ENCODE measurements around the gene KIAA1671.

The KIAA1671 gene

DNA sequence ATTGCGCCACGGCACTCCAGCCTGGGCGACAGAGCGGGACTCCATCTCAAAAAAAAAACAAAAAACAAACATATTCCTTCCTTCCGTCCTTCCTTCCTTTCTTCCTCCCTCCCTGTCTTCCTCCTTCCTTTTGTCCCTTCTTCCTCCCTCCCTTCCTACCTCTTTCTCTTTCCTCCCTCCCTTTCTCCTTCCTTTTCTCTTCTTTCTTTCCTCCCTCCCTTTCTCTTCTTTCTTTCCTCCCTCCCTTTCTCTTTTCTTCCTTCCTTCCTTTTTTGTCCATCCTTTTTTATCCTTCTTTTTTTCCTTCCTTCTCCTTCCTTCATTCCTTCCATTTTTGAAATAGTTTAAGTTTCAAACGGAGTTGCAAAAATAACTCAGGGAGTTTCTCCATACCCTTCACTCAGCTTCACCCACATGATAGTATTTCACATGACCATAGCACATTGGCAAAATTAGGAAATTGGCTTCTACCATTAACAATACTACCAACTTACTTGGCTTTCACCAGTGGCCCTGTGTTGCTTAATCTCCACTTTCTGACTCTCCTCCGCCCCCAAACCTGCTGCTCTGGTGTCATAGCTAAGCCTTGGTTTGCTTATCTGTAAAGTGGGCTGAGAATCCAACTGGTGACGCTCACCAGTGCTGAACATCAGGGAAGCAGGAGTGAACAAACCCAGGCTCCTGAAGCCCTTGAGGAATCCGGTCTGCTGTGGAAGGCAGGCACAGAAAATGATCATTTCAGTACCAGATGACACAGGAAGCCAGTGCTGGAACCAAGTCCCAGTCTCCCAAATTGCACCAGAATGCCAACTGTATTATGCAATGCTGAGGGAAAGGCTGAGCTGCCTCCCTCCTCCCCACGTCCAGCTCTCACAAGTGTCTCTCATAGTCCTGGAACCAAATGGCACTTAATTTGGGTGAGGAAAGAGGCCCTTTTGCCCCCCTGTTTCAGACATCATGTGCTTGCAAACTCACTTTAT, 229.9 kb downstream of the KIAA1671 start:
- TF ChIP-seq, protein P1, sequence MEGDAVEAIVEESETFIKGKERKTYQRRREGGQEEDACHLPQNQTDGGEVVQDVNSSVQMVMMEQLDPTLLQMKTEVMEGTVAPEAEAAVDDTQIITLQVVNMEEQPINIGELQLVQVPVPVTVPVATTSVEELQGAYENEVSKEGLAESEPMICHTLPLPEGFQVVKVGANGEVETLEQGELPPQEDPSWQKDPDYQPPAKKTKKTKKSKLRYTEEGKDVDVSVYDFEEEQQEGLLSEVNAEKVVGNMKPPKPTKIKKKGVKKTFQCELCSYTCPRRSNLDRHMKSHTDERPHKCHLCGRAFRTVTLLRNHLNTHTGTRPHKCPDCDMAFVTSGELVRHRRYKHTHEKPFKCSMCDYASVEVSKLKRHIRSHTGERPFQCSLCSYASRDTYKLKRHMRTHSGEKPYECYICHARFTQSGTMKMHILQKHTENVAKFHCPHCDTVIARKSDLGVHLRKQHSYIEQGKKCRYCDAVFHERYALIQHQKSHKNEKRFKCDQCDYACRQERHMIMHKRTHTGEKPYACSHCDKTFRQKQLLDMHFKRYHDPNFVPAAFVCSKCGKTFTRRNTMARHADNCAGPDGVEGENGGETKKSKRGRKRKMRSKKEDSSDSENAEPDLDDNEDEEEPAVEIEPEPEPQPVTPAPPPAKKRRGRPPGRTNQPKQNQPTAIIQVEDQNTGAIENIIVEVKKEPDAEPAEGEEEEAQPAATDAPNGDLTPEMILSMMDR (IDR thresholded peaks at IDR 0.05; ENCODE audit: insufficient read depth, low read depth, low read length, missing control alignments) = no peak
- no peak overlapping the region for H3K4me3 ChIP-seq (ENCODE audit: low read depth, low read length)
- DNase-seq (ENCODE audit: low read depth) = no peak

DNA sequence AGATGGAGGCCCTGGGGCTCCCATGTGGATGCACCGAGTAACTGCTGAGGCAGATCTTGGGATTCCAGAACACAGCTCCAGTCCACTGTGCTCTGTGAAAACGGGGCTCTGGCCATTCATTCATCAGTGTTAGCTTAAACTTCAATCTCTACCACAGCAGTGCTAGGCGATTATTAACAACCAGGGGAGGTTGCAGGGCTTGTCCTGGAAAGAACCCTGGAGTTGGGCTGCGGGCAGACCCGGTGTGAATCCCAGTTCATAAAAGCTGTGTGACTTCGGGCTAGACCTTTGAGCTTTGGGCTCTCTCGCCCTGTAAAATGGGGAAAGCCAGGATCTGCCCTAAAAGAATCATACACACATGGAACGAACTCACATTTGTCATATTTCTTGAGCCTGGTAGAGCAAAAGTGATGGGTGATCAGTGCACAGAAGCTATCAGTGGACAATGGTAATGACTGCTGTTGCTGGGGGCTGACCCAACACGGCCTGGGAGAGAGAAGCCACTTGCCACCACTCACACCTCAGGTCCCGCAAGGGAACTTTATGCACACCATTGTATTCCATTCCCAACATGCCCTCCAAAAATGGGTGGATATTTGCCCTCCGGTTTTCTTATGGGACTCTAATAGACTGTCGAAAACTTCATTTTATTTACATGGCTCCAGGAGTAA, 231.6 kb downstream of the KIAA1671 start:
- DNase-seq (ENCODE audit: low read depth) = no peak

DNA sequence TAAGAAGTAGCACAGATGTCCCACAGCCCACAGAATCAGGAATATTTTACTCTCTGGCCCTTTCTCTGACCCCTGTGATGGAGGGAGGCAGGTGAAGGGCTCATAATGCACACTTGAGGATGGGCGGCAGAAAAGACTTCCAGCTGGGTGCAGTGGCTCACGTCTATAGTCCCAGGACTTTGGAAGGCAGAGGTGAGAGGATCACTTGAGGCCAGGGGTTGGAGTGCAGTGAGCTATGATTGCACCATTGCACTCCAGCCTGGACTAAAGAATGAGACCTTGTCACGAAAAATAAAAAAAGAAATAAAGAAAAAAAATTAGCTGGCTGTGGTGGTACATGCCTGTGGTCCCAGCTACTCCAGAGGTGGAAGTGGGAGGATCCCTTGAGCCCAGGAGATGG, 233.6 kb downstream of the KIAA1671 start:
- no peak overlapping the region for H3K4me3 ChIP-seq (ENCODE audit: low read depth, low read length)
- TF ChIP-seq, protein P1 (IDR thresholded peaks at IDR 0.05; ENCODE audit: insufficient read depth, low read depth, low read length, missing control alignments) = no peak
- DNase-seq (ENCODE audit: low read depth) = no peak

More for the DNA sequence above, 231.6 kb downstream of the KIAA1671 start:
- TF ChIP-seq, protein P1 (IDR thresholded peaks at IDR 0.05; ENCODE audit: insufficient read depth, low read depth, low read length, missing control alignments) = no peak
- no peak overlapping the region for H3K4me3 ChIP-seq (ENCODE audit: low read depth, low read length)

DNA sequence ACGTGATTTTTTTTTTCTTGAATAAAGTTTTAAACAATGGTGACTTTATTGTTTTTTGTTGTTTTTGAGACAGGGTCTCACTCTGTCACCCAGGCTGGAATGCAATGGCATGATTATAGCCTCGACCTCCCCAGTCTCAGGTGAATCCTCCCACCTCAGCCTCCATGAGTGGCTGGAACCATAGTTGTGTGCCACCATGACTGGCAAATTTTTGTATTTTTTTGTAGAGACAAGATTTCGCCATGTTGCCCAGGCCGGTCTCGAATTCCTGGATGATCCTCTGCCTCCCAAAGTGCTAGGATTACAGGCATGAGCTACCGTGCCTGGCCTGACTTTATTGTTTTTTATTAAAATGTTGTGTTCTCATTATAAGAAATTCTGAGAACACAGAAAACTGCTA, 235.0 kb downstream of the KIAA1671 start:
- TF ChIP-seq, protein P1 (IDR thresholded peaks at IDR 0.05; ENCODE audit: insufficient read depth, low read depth, low read length, missing control alignments) = no peak
- H3K4me3 ChIP-seq (ENCODE audit: low read depth, low read length) = no peak overlapping the region
- DNase-seq (ENCODE audit: low read depth) = no peak

DNA sequence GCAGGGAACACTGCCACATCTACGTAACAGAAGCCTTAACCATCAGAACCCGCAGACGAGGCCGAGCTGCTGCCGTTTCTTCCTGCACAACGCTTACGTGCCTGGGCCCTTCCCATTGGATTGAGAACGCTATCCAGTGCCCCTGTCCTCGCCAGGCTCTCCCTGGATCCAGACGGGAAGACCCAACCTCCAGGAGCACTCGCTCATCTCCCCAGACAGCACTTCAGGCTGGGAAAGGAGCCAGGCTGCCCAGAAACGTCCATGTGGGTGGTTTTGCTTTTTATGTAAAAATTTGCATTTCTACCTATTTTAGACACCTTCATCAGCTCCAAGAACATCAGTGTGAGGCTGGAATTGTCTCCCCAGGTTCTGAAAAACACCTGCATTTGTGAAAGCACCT, 239.9 kb downstream of the KIAA1671 start:
- no peak overlapping the region for H3K4me3 ChIP-seq (ENCODE audit: low read depth, low read length)
- TF ChIP-seq, protein P1 (IDR thresholded peaks at IDR 0.05; ENCODE audit: insufficient read depth, low read depth, low read length, missing control alignments) = no peak
- DNase-seq (ENCODE audit: low read depth) = no peak

DNA sequence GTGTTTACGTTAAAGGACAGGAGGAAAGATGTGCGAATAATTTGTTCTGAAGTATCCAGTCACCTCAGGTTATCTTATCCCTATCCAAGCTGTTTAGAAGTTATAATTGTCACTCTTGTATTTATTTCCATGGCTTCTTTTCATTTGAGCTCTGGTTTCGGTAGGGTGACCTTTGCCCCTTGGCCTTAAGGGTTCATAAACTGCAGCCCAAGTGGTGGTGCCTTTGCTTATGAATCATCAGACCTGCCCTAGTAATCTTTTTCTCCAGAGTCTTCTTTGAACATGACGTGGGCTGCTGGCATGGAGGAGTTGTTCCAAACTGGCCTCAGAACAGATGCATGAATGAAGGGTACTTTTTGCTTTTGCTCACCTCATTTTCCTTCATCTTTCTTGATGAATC, 240.6 kb downstream of the KIAA1671 start:
- no peak for DNase-seq (ENCODE audit: low read depth)
- no peak overlapping the region for H3K4me3 ChIP-seq (ENCODE audit: low read depth, low read length)
- TF ChIP-seq, protein P1 (IDR thresholded peaks at IDR 0.05; ENCODE audit: insufficient read depth, low read depth, low read length, missing control alignments) = no peak

Measured in GM12865 (cell line).